Trophoblast cell (in vitro differentiated cells and primary cell): ENCODE measurements around the gene ZFAND3.

ENCODE experiments used
- DNase-seq, 2 donors: peaks; one replicate each; pipeline ENCODE4 v3.0.0-alpha.2; 2016
- H2AFZ ChIP-seq: 2 replicates; pipeline ENCODE4 v1.6.1; 2013; ENCODE audit warnings: low read length, moderate library complexity, mild to moderate bottlenecking; ENCODE audit not compliant: insufficient read depth, poor library complexity
- H2AK5ac ChIP-seq: 2 replicates; pipeline ENCODE4 v1.6.1; 2013; ENCODE audit warnings: mild to moderate bottlenecking, low read length
- H2BK120ac ChIP-seq: 2 replicates; pipeline ENCODE4 v1.6.1; 2013; ENCODE audit warnings: low read length, mild to moderate bottlenecking, moderate library complexity; ENCODE audit not compliant: insufficient read depth, poor library complexity
- H2BK12ac ChIP-seq: 2 replicates; pipeline ENCODE4 v1.6.1; 2013; ENCODE audit warnings: mild to moderate bottlenecking, low read length, moderate library complexity
- H2BK5ac ChIP-seq: 2 replicates; pipeline ENCODE4 v1.6.1; 2013; ENCODE audit warnings: low read length, low read depth, moderate library complexity, mild to moderate bottlenecking; ENCODE audit not compliant: poor library complexity
- H3K14ac ChIP-seq: 2 replicates; pipeline ENCODE4 v1.6.1; 2013; ENCODE audit warnings: mild to moderate bottlenecking, low read length
- H3K18ac ChIP-seq: 2 replicates; pipeline ENCODE4 v1.6.1; 2013; ENCODE audit warnings: mild to moderate bottlenecking, low read length
- H3K23ac ChIP-seq: 2 replicates; pipeline ENCODE4 v1.6.1; 2013; ENCODE audit warnings: low read length
- H3K27ac ChIP-seq: 2 replicates; pipeline ENCODE4 v1.5.1; 2013; ENCODE audit warnings: low read depth, mild to moderate bottlenecking, inconsistent platforms, low read length, moderate library complexity
- H3K27me3 ChIP-seq: 2 replicates; pipeline ENCODE4 v1.6.1; 2013; ENCODE audit warnings: inconsistent platforms, mild to moderate bottlenecking, low read length, moderate library complexity; ENCODE audit not compliant: insufficient read depth
- H3K36me3 ChIP-seq, 2 experiments: 1 replicate in 1 of 2; 2 replicates in 1 of 2; pipeline ENCODE4 v1.6.1; 2013; ENCODE audit warnings: low read length in 2 of 2, mild to moderate bottlenecking in 2 of 2, moderate library complexity in 1 of 2; ENCODE audit not compliant: insufficient read depth in 2 of 2, control insufficient read depth in 1 of 2
- H3K4ac ChIP-seq: 2 replicates; pipeline ENCODE4 v1.6.1; 2013; ENCODE audit warnings: low read depth, mild to moderate bottlenecking, low read length, moderate library complexity
- H3K4me1 ChIP-seq, 2 experiments: 1 replicate in 1 of 2; 2 replicates in 1 of 2; pipeline ENCODE4 v1.6.1; 2013; ENCODE audit warnings: low read length in 2 of 2, mild to moderate bottlenecking in 2 of 2, moderate library complexity in 1 of 2; ENCODE audit not compliant: insufficient read depth in 2 of 2, control insufficient read depth in 1 of 2
- H3K4me2 ChIP-seq: 2 replicates; pipeline ENCODE4 v1.6.1; 2013; ENCODE audit warnings: inconsistent platforms, mild to moderate bottlenecking, low read length, moderate library complexity
- H3K4me3 ChIP-seq: 2 replicates; pipeline ENCODE4 v1.5.1; 2013; ENCODE audit warnings: mild to moderate bottlenecking, low read depth, low read length, inconsistent platforms
- H3K79me1 ChIP-seq: one replicate; pipeline ENCODE4 v1.6.1; 2013; ENCODE audit warnings: low read length
- H3K79me2 ChIP-seq: 2 replicates; pipeline ENCODE4 v1.6.1; 2013; ENCODE audit warnings: low read length, mild to moderate bottlenecking; ENCODE audit not compliant: control insufficient read depth, insufficient read depth, poor library complexity
- H3K9ac ChIP-seq: 2 replicates; pipeline ENCODE4 v1.6.1; 2013; ENCODE audit warnings: mild to moderate bottlenecking, low read length
- H3K9me3 ChIP-seq: 2 replicates; pipeline ENCODE4 v1.6.1; 2013; ENCODE audit warnings: low read depth, mild to moderate bottlenecking, control low read depth, inconsistent platforms, low read length; ENCODE audit not compliant: insufficient read depth
- H4K12ac ChIP-seq: 2 replicates; pipeline ENCODE4 v1.6.1; 2013; ENCODE audit warnings: low read depth, mild to moderate bottlenecking, low read length, moderate library complexity
- H4K8ac ChIP-seq: 2 replicates; pipeline ENCODE4 v1.6.1; 2013; ENCODE audit warnings: low read depth, mild to moderate bottlenecking, low read length, moderate library complexity
- H4K91ac ChIP-seq: one replicate; pipeline ENCODE4 v1.6.1; 2013; ENCODE audit warnings: low read depth, mild to moderate bottlenecking, low read length, moderate library complexity
- WGBS: extraction: QIAGEN DNeasy Blood & Tissue Kit; methylation state at CpG from one replicate; pipeline ENCODE4 v1.1.7; 2013; ENCODE audit warnings: missing lambda C conversion rate; ENCODE audit not compliant: insufficient read length, insufficient coverage; ENCODE audit errors: extremely low coverage; 5-methylcytosine and 5-hydroxymethylcytosine counted together

The ZFAND3 gene

GRCh38 chr6:38184585-38185080 is 365.1 kb downstream of the ZFAND3 start:
- no peaks in the 10 kb centered on the region for H3K4me1 ChIP-seq
- H4K91ac ChIP-seq: no peak overlapping the region
- no peak overlapping the region for H2AK5ac ChIP-seq
- no peak overlapping the region for H2AFZ ChIP-seq
- no peak overlapping the region for H2BK12ac ChIP-seq
- H3K27ac ChIP-seq: no peak overlapping the region
- peaks cover 3% of the 10 kb centered on the region for H3K9me3 ChIP-seq
- H4K8ac ChIP-seq: no peak overlapping the region
- no peaks in the 10 kb centered on the region for H3K36me3 ChIP-seq
- H3K79me1 ChIP-seq: no peaks in the 10 kb centered on the region
- H3K4me3 ChIP-seq: no peak overlapping the region
- H3K9ac ChIP-seq: no peak overlapping the region
- no peak for DNase-seq
- no peak overlapping the region for H3K4me2 ChIP-seq
- no peaks in the 10 kb centered on the region for H3K79me2 ChIP-seq
- no peak overlapping the region for H3K4ac ChIP-seq
- H2BK5ac ChIP-seq: no peak overlapping the region
- H2BK120ac ChIP-seq: no peak overlapping the region
- H3K18ac ChIP-seq: no peak overlapping the region
- WGBS: no CpG with 5 or more reads among the region's 11 CpGs
- H3K23ac ChIP-seq: no peak overlapping the region
- no peaks in the 10 kb centered on the region for H3K27me3 ChIP-seq
- no peak overlapping the region for H4K12ac ChIP-seq
- no peak overlapping the region for H3K14ac ChIP-seq

GRCh38 chr6:38185244-38185643 is 365.7 kb downstream of the ZFAND3 start:
- Histone ChIP-seq H3K4me3 (no peak overlapping the region), H3K4me1 (no peaks in the 10 kb centered on the region), H2AK5ac (no peak overlapping the region), H3K9me3 (peaks cover 3% of the 10 kb centered on the region), H2BK5ac (no peak overlapping the region), H4K12ac (no peak overlapping the region), H3K36me3 (no peaks in the 10 kb centered on the region), H2AFZ (no peak overlapping the region), H3K4ac (no peak overlapping the region), H2BK12ac (no peak overlapping the region), H4K91ac (no peak overlapping the region), H3K27me3 (no peaks in the 10 kb centered on the region), H3K4me2 (no peak overlapping the region), H2BK120ac (no peak overlapping the region), H3K23ac (no peak overlapping the region), H4K8ac (no peak overlapping the region), H3K79me2 (no peaks in the 10 kb centered on the region), H3K27ac (no peak overlapping the region), H3K79me1 (no peaks in the 10 kb centered on the region), H3K14ac (no peak overlapping the region), H3K18ac (no peak overlapping the region), H3K9ac (no peak overlapping the region)
- WGBS: no CpG with 5 or more reads among the region's 6 CpGs
- no peak for DNase-seq

- Histone ChIP-seq H3K4me1 (no peaks in the 10 kb centered on the region), H4K12ac (no peak overlapping the region), H3K9me3 (peaks cover 3% of the 10 kb centered on the region), H3K4me3 (no peak overlapping the region), H2BK12ac (no peak overlapping the region), H2BK120ac (no peak overlapping the region), H3K4ac (no peak overlapping the region), H2BK5ac (no peak overlapping the region), H2AK5ac (no peak overlapping the region), H3K79me1 (no peaks in the 10 kb centered on the region), H3K9ac (no peak overlapping the region), H2AFZ (no peak overlapping the region), H3K27me3 (no peaks in the 10 kb centered on the region), H3K79me2 (no peaks in the 10 kb centered on the region), H4K8ac (no peak overlapping the region), H3K18ac (no peak overlapping the region), H3K23ac (no peak overlapping the region), H4K91ac (no peak overlapping the region), H3K27ac (no peak overlapping the region), H3K4me2 (no peak overlapping the region), H3K14ac (no peak overlapping the region), H3K36me3 (no peaks in the 10 kb centered on the region)
- no peak for DNase-seq
- no CpG with 5 or more reads among the region's 8 CpGs for WGBS
Observed at GRCh38 chr6:38185752-38186151, 366.2 kb downstream of the ZFAND3 start.

- no CpG with 5 or more reads among the region's 8 CpGs for WGBS
- Histone ChIP-seq H4K91ac (no peak overlapping the region), H3K9ac (no peak overlapping the region)
Observed at GRCh38 chr6:38187325-38187724, 367.8 kb downstream of the ZFAND3 start.

More at GRCh38 chr6:38187325-38187724, 367.8 kb downstream of the ZFAND3 start:
- no peaks in the 10 kb centered on the region for H3K79me2 ChIP-seq
- H3K4me2 ChIP-seq: no peak overlapping the region
- H3K14ac ChIP-seq: no peak overlapping the region
- H2BK12ac ChIP-seq: no peak overlapping the region
- no peak overlapping the region for H3K23ac ChIP-seq
- no peaks in the 10 kb centered on the region for H3K79me1 ChIP-seq
- no peaks in the 10 kb centered on the region for H3K4me1 ChIP-seq
- H4K8ac ChIP-seq: no peak overlapping the region
- H2AK5ac ChIP-seq: no peak overlapping the region
- no peak overlapping the region for H2BK120ac ChIP-seq
- H3K4ac ChIP-seq: no peak overlapping the region
- H2AFZ ChIP-seq: no peak overlapping the region
- H3K18ac ChIP-seq: no peak overlapping the region
- H3K36me3 ChIP-seq: no peaks in the 10 kb centered on the region
- no peak overlapping the region for H3K27ac ChIP-seq
- H3K27me3 ChIP-seq: no peaks in the 10 kb centered on the region
- no peak overlapping the region for H3K4me3 ChIP-seq
- H3K9me3 ChIP-seq: peaks cover 3% of the 10 kb centered on the region
- no peak overlapping the region for H4K12ac ChIP-seq
- no peak overlapping the region for H2BK5ac ChIP-seq
- DNase-seq: no peak
